HL-60 (cell line): ENCODE data around the gene KRT38.

Experiments
- DNase-seq, 2 experiments: peaks; one replicate each; pipeline ENCODE4 v3.0.0-alpha.2; 2010 to 2020; ENCODE audit warnings: low read depth in 1 of 2, low spot score in 1 of 2
- H3K27ac ChIP-seq: fragments of 250-450 bp; sonication (Bioruptor Pico); replicated peaks from 2 replicates; pipeline ENCODE4 v1.5.1; 2020; ENCODE audit warnings: mild to moderate bottlenecking, moderate library complexity
- H3K27me3 ChIP-seq: fragments of 250-450 bp; sonication (Bioruptor Pico); 2 replicates; pipeline ENCODE4 v1.5.1; 2021; ENCODE audit warnings: mild to moderate bottlenecking, moderate library complexity; ENCODE audit not compliant: insufficient read depth, poor library complexity, severe bottlenecking
- H3K4me3 ChIP-seq: replicated peaks from 2 replicates; pipeline ENCODE4 v1.5.1; 2011; ENCODE audit warnings: mild to moderate bottlenecking, control low read depth, low read length; ENCODE audit not compliant: insufficient read depth
- GABPA ChIP-seq: IDR thresholded peaks from 2 replicates; pipeline ENCODE4 v1.6.1; 2012; ENCODE audit warnings: low read depth
- POLR2AphosphoS5 ChIP-seq: IDR thresholded peaks from 2 replicates; pipeline ENCODE4 v1.6.1; 2012; ENCODE audit warnings: low read depth
- SPI1 ChIP-seq: IDR thresholded peaks from 2 replicates; pipeline ENCODE4 v1.6.1; 2012; ENCODE audit warnings: low read depth, mild to moderate bottlenecking, borderline replicate concordance
- TF ChIP-seq, protein P1 (sequence below): IDR thresholded peaks from 2 replicates; pipeline ENCODE4 v1.6.1; 2012; ENCODE audit warnings: low read depth; ENCODE audit not compliant: insufficient replicate concordance
- TF ChIP-seq, protein P2 (sequence below): IDR thresholded peaks from one replicate; pipeline ENCODE4 v1.5.1; 2011; ENCODE audit warnings: low read length, control low read depth, inconsistent platforms; ENCODE audit not compliant: insufficient read depth

KRT38 gene

DNA sequence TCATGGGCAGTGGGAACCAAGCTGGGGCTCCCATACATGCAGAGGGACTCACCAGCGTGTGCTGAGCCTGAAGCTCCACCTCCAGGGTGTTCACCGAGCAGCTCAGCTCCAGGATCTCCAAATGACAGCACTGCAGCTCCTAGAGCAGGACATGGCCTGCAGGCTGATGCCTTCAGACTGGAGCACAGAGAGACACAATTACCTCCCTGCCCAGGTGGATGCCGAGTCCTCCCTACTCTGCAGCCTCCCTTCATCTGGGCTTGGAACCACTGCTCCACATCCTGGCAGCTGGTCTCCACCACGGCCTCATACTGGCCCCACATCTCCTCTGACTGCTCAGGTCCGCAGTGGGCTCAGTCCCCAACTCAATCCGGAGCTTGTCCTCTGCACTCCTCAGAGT, 8.2 kb upstream of the KRT38 start:
- H3K27me3 ChIP-seq = no peaks in the 10 kb centered on the region
- H3K27ac ChIP-seq = no peak overlapping the region
- no peak for DNase-seq
- no peak overlapping the region for H3K4me3 ChIP-seq
- TF ChIP-seq, protein P1, sequence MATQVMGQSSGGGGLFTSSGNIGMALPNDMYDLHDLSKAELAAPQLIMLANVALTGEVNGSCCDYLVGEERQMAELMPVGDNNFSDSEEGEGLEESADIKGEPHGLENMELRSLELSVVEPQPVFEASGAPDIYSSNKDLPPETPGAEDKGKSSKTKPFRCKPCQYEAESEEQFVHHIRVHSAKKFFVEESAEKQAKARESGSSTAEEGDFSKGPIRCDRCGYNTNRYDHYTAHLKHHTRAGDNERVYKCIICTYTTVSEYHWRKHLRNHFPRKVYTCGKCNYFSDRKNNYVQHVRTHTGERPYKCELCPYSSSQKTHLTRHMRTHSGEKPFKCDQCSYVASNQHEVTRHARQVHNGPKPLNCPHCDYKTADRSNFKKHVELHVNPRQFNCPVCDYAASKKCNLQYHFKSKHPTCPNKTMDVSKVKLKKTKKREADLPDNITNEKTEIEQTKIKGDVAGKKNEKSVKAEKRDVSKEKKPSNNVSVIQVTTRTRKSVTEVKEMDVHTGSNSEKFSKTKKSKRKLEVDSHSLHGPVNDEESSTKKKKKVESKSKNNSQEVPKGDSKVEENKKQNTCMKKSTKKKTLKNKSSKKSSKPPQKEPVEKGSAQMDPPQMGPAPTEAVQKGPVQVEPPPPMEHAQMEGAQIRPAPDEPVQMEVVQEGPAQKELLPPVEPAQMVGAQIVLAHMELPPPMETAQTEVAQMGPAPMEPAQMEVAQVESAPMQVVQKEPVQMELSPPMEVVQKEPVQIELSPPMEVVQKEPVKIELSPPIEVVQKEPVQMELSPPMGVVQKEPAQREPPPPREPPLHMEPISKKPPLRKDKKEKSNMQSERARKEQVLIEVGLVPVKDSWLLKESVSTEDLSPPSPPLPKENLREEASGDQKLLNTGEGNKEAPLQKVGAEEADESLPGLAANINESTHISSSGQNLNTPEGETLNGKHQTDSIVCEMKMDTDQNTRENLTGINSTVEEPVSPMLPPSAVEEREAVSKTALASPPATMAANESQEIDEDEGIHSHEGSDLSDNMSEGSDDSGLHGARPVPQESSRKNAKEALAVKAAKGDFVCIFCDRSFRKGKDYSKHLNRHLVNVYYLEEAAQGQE = no peak
- TF ChIP-seq, protein P2, sequence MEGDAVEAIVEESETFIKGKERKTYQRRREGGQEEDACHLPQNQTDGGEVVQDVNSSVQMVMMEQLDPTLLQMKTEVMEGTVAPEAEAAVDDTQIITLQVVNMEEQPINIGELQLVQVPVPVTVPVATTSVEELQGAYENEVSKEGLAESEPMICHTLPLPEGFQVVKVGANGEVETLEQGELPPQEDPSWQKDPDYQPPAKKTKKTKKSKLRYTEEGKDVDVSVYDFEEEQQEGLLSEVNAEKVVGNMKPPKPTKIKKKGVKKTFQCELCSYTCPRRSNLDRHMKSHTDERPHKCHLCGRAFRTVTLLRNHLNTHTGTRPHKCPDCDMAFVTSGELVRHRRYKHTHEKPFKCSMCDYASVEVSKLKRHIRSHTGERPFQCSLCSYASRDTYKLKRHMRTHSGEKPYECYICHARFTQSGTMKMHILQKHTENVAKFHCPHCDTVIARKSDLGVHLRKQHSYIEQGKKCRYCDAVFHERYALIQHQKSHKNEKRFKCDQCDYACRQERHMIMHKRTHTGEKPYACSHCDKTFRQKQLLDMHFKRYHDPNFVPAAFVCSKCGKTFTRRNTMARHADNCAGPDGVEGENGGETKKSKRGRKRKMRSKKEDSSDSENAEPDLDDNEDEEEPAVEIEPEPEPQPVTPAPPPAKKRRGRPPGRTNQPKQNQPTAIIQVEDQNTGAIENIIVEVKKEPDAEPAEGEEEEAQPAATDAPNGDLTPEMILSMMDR = no peak
- no peak for TF ChIP-seq POLR2AphosphoS5
- TF ChIP-seq SPI1 = no peak
- no peak for TF ChIP-seq GABPA

DNA sequence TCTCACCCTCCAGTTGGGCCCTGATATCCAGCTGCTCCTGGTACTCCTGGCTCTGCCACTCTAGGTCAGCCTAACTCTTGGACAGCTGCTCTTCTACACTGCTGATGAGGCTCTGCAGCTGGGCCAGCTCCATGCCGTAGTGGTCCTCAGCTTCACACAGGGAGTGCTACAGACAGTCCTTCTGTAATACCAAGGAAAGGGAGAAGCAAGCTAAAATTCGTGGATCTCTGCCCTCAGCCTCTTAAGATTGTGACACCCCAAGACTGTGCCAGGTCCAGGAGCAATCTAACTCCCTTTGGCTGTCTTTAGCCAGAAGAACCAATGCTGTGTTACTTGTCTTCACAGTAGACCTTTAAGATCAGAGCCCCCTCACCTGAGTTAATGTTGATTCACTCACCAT, 7.7 kb upstream of the KRT38 start:
- no peak overlapping the region for H3K4me3 ChIP-seq
- no peak for TF ChIP-seq GABPA
- TF ChIP-seq, protein P1 = no peak
- no peak for TF ChIP-seq SPI1
- TF ChIP-seq, protein P2 = no peak
- no peak for TF ChIP-seq POLR2AphosphoS5
- no peak for DNase-seq
- no peak overlapping the region for H3K27ac ChIP-seq
- no peaks in the 10 kb centered on the region for H3K27me3 ChIP-seq

DNA sequence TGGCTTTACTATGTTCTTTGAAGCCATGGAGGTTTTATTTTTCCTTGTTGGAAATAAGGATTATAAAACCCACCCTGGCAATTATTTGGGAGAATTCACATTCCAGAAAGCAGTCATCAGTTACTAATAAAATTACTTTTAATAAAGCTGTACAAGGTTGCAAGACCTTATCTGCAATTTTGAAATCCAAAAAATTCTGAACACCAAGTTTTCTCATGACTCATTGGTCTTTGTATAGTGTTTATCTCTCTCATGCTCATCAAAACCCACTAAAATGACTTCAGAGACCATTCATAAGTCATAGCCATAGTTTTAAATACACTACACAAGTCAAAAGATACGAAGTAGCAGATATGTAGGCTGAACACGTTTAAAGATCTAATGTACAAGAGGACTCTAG, 6.0 kb upstream of the KRT38 start:
- no peak for DNase-seq
- TF ChIP-seq POLR2AphosphoS5 (no peak), SPI1 (no peak), GABPA (no peak)
- TF ChIP-seq, protein P2 = no peak
- TF ChIP-seq, protein P1 = no peak
- Histone ChIP-seq H3K27me3 (peaks cover 4% of the 10 kb centered on the region), H3K4me3 (no peak overlapping the region), H3K27ac (no peak overlapping the region)
